GM23248 (cell line): ENCODE data around the gene SOBP.

Experiments used
- EZH2 ChIP-seq: fragments of 200-600 bp; sonication (generic); IDR thresholded peaks from 2 replicates; pipeline ENCODE4 v1.6.1; 2018; ENCODE audit warnings: antibody characterized with exemption, mild to moderate bottlenecking; ENCODE audit not compliant: insufficient read depth, poor library complexity, severe bottlenecking
- EZH2phosphoT487 ChIP-seq: fragments of 200-600 bp; sonication (generic); IDR thresholded peaks from 2 replicates; pipeline ENCODE4 v1.6.1; 2018; ENCODE audit warnings: antibody characterized with exemption, moderate library complexity, mild to moderate bottlenecking, low read depth; ENCODE audit not compliant: insufficient read depth

GRCh38 chr6:107661291-107661690 lies 171.4 kb downstream of the SOBP start:
- TF ChIP-seq EZH2phosphoT487 (no peak), EZH2 (no peak)
